Vagina (tissue), 2 donors: ENCODE measurements around the gene KLHDC7B.

Source experiments
- CTCF ChIP-seq, 3 experiments: fragments of 450-650 bp in 2 of 3; fragments of 200-600 bp in 1 of 3; sonication (generic) in 1 of 3; IDR thresholded peaks; one replicate each; pipeline ENCODE4 v1.5.1; 2017 to 2019; ENCODE audit warnings: antibody characterized with exemption in 3 of 3, mild to moderate bottlenecking in 2 of 3, moderate library complexity in 2 of 3
- POLR2A ChIP-seq, 2 donors: fragments of 450-650 bp; IDR thresholded peaks; one replicate each; pipeline ENCODE4 v1.6.1; 2017; ENCODE audit warnings: antibody characterized with exemption in 2 of 2, mild to moderate bottlenecking in 2 of 2, moderate library complexity in 2 of 2

GRCh38 chr22:50551160-50551752, 5.6 kb downstream of the KLHDC7B start:
- TF ChIP-seq POLR2A (IDR thresholded peaks at IDR 0.05), result no peak
- TF ChIP-seq CTCF (IDR thresholded peaks at IDR 0.05), result no peak
